Erythroblast (primary cell): ENCODE data around the gene TEX14.

ENCODE experiments used
- DNase-seq, 2 experiments: peaks; one replicate each; lab custom pipeline; 2025; lab: John Stamatoyannopoulos, UW
- GATA1 ChIP-seq: IDR thresholded peaks from 2 replicates; pipeline ENCODE4 v1.6.1; 2011; ENCODE audit warnings: low read depth, mild to moderate bottlenecking, control low read depth, low read length, moderate library complexity
- POLR2A ChIP-seq: IDR thresholded peaks from 2 replicates; pipeline ENCODE4 v1.6.1; 2011; ENCODE audit warnings: mild to moderate bottlenecking, low read length

Gene TEX14

GRCh38 chr17:58658804-58659713 is 32.8 kb downstream of the TEX14 start:
- TF ChIP-seq GATA1, result no peak
- TF ChIP-seq POLR2A, result peak; percentile 100
- peak; percentile 94 for DNase-seq

- DNase-seq, result peak in 1 of 2 experiments; percentile 28
Observed at GRCh38 chr17:58657962-58658803, 33.7 kb downstream of the TEX14 start.

- no peak for DNase-seq
- TF ChIP-seq GATA1 (no peak), POLR2A (no peak)
Observed at GRCh38 chr17:58648236-58648635, 43.6 kb downstream of the TEX14 start.

- no peak for DNase-seq
Observed at GRCh38 chr17:58643147-58643546, 48.7 kb downstream of the TEX14 start.

GRCh38 chr17:58641887-58642311 is 49.9 kb downstream of the TEX14 start:
- no peak for DNase-seq

More at GRCh38 chr17:58643147-58643546, 48.7 kb downstream of the TEX14 start:
- TF ChIP-seq POLR2A (no peak), GATA1 (no peak)

GRCh38 chr17:58640202-58640601 is 51.6 kb downstream of the TEX14 start:
- DNase-seq, result no peak
- TF ChIP-seq POLR2A (no peak), GATA1 (no peak)

More at GRCh38 chr17:58641887-58642311, 49.9 kb downstream of the TEX14 start:
- TF ChIP-seq GATA1 (no peak), POLR2A (no peak)

GRCh38 chr17:58639681-58640080 is 52.2 kb downstream of the TEX14 start:
- no peak for DNase-seq

GRCh38 chr17:58637011-58637570 is 54.8 kb downstream of the TEX14 start:
- no peak for TF ChIP-seq GATA1
- DNase-seq, result no peak

More at GRCh38 chr17:58639681-58640080, 52.2 kb downstream of the TEX14 start:
- TF ChIP-seq GATA1 (no peak), POLR2A (no peak)

- TF ChIP-seq GATA1, result no peak
- no peak for TF ChIP-seq POLR2A
- DNase-seq, result no peak
Observed at GRCh38 chr17:58632324-58633314, 59.2 kb downstream of the TEX14 start.

- peak; percentile 100 for TF ChIP-seq POLR2A
- TF ChIP-seq GATA1, result no peak
- peak; percentile 97 for DNase-seq
Observed at GRCh38 chr17:58631523-58632323, 60.1 kb downstream of the TEX14 start.

- DNase-seq, result peak in 1 of 2 experiments; percentile 80
- no peak for TF ChIP-seq POLR2A
- TF ChIP-seq GATA1, result no peak
Observed at GRCh38 chr17:58630883-58631522, 60.8 kb downstream of the TEX14 start.

GRCh38 chr17:58626905-58627304 is 64.9 kb downstream of the TEX14 start:
- TF ChIP-seq GATA1, result no peak
- TF ChIP-seq POLR2A, result no peak
- no peak for DNase-seq
